Loucy (cell line): ENCODE data around the gene FSTL3.

Experiments
- CTCF ChIP-seq: fragments of 200-600 bp; sonication (generic); conservative IDR thresholded peaks from 2 replicates; pipeline ENCODE4 v1.5.1; 2014; ENCODE audit warnings: mild to moderate bottlenecking, antibody characterized with exemption, low read length
- EZH2phosphoT487 ChIP-seq: fragments of 200-600 bp; IDR thresholded peaks from 2 replicates; pipeline ENCODE4 v1.6.1; 2018; ENCODE audit warnings: antibody characterized with exemption, mild to moderate bottlenecking, moderate library complexity, borderline replicate concordance

- TF ChIP-seq CTCF (no peak), EZH2phosphoT487 (no peak)
Measured at GRCh38 chr19:663682-664117, 12.5 kb upstream of the FSTL3 start.
